NCI-H146 treated with DMSO at 0.1 percent for 48 hours (cell line): ENCODE measurements around the gene PLEK.
"Not testable (repeated sequence)": the region's sequence is repeated elsewhere in the genome, so short reads cannot be mapped to it uniquely, and the experiment has no call there.

Source experiments
- DNase-seq: peaks from one replicate; lab custom pipeline; 2025; ENCODE audit not compliant: unreplicated experiment; lab: John Stamatoyannopoulos, UW

PLEK gene

DNA sequence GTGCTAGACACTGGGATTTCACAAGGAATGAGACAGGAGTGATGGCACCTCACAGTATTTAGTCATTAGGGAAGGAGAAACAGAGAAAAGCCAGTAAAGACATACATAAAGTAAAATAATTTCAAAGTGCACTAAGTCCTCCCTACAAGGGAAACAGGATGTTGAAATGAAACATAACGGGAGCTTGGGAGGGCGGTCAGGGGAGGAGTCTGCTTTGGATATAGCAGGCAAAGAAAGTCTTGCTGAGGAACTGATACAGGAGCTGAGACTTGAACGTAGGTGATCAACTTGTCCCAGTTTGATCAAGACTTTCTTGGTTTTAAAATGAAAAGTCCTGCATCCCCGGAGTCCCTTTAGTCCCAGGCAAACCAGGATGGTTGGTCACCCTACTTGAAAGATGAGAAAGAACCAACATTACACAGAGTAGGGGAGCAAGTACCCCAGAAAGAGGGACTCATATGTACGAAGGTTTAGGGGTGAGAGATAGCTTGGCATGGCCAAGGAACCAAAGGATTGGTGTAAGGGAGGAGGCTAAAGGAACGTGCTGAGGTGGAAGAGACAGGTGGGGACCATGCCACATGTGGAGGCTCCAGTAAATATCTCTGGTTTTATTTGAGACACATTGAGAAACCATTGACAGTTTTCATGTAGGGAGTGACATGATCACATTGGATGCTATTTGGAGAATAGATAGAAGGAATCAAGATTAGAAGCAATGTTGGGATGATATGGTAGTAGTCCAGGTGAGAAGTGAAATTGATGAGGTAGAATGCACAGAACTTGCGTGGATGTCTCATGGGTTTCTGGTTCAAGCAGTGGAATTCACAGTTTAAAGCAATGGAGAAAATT lies 73.6 kb downstream of the PLEK start:
- no peak for DNase-seq

GRCh38 chr2:68441179-68441993 lies 76.3 kb downstream of the PLEK start:
- peak; percentile 74 for DNase-seq

DNA sequence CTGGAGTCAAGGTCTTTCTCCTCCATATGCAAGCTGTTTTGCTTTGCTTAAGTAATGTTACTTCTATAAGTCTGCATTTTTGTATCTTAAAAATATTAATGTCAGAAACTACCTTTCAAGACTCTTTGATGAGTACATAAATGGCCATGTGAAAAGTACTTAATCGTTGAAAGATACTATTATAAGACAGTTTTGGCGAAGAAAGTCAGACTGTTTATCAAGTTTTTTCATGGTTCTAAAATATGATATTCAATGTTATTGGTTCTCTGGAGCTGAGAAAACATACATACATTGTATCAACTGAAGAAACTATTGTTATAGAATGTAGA lies 76.9 kb downstream of the PLEK start:
- no peak for DNase-seq

GRCh38 chr2:68446425-68446824 lies 81.3 kb downstream of the PLEK start:
- DNase-seq = not testable (repeated sequence)
